ENCODE data around the gene SIAE. TPM values are rescaled to one million over a fixed set of nuclear protein-coding genes. Genes with fewer than 3 reads are reported as not detected.

SIAE gene
- total RNA-seq, 2 experiments from 2014 or later, result 4.5 to 5.6 TPM

DNA sequence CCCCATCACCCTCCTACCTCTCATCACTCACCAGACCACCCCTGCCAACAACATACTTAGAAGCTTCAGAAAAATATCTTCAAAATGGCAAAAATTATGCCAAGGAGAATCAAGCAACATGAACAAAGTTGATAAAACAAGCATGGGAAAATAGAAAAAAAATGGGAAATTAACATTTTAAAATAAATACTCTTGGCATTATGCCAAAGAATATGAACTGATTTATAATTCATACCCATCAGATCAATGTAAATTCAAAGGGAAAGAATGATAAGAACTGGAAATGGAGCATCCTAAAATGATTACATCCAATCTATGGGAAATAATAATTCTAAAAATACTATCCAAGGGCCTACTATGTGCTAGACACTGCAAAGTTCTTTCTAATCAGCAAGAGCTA, 12.0 kb downstream of the SIAE start:
- H3K27me3 Mint-ChIP-seq, result no peaks in the 10 kb centered on the region
- H3K27me3 ChIP-seq (ENCODE audit: control insufficient read depth in 1 of 2, insufficient read depth in 2 of 2, low read length in 2 of 2), result no peaks in the 10 kb centered on the region
- no peak overlapping the region for H3K27ac Mint-ChIP-seq
- no peak overlapping the region for H3K4me3 Mint-ChIP-seq
- H3K4me3 ChIP-seq (ENCODE audit: low read length), result no peak overlapping the region
- intact Hi-C loops (cut with DNase I, micrococcal nuclease), result loop anchor here in 1 of 2 experiments (10.0 kb wide), 1 partner anchor 133 kb away; no protein-coding TSS in a partner anchor
- no peaks in the 10 kb centered on the region for H3K9me3 Mint-ChIP-seq
- ChIA-PET CTCF (interaction anchor here (0.7 to 1.4 kb wide), 2 partner anchors 16 to 17 kb away, joined by 3 to 6 read pairs; no protein-coding TSS in a partner anchor), POLR2A (interaction anchor here (0.9 kb wide), 1 partner anchor 214 kb away, joined by 3 read pairs; no protein-coding TSS in a partner anchor)
- H3K27ac ChIP-seq (ENCODE audit: low read depth in 1 of 2, low read length in 2 of 2), result no peak overlapping the region
- ATAC-seq (ENCODE audit: poor library complexity), result no peak
- no peaks in the 10 kb centered on the region for H3K9me3 ChIP-seq (ENCODE audit: control insufficient read depth in 1 of 2, insufficient read depth in 1 of 2, low read length in 2 of 2)
- TF ChIP-seq CTCF (IDR thresholded peaks at IDR 0.05), result no peak
- H3K36me3 ChIP-seq (ENCODE audit: insufficient read depth, low read length), result no peaks in the 10 kb centered on the region
- peaks cover 43% of the 10 kb centered on the region for H3K36me3 Mint-ChIP-seq (ENCODE audit: low read depth)
- H3K4me1 ChIP-seq (ENCODE audit: insufficient read depth, low read length), result no peaks in the 10 kb centered on the region
- DNase-seq, result no peak
- no peaks in the 10 kb centered on the region for H3K4me1 Mint-ChIP-seq (ENCODE audit: low read depth)

GRCh38 chr11:124658986-124659385, 14.6 kb downstream of the SIAE start:
- ATAC-seq (ENCODE audit: poor library complexity) (no peak), DNase-seq (no peak)
- ChIA-PET CTCF (interaction anchor here (0.9 kb wide), 1 partner anchor 16 kb away, joined by 3 read pairs; no protein-coding TSS in a partner anchor), POLR2A (no interaction called here)
- H3K4me1 Mint-ChIP-seq (ENCODE audit: low read depth), result no peaks in the 10 kb centered on the region
- H3K9me3 Mint-ChIP-seq, result no peaks in the 10 kb centered on the region
- Histone ChIP-seq H3K27ac (ENCODE audit: low read depth in 1 of 2, low read length in 2 of 2) (no peak overlapping the region), H3K36me3 (ENCODE audit: insufficient read depth, low read length) (no peaks in the 10 kb centered on the region), H3K9me3 (ENCODE audit: control insufficient read depth in 1 of 2, insufficient read depth in 1 of 2, low read length in 2 of 2) (no peaks in the 10 kb centered on the region), H3K27me3 (ENCODE audit: control insufficient read depth in 1 of 2, insufficient read depth in 2 of 2, low read length in 2 of 2) (no peaks in the 10 kb centered on the region), H3K4me3 (ENCODE audit: low read length) (no peak overlapping the region), H3K4me1 (ENCODE audit: insufficient read depth, low read length) (no peaks in the 10 kb centered on the region)
- no peak for TF ChIP-seq CTCF (IDR thresholded peaks at IDR 0.05)
- intact Hi-C loops (cut with DNase I, micrococcal nuclease), result no loop called here
- peaks cover 39% of the 10 kb centered on the region for H3K36me3 Mint-ChIP-seq (ENCODE audit: low read depth)
- H3K27me3 Mint-ChIP-seq, result no peaks in the 10 kb centered on the region
- no peak overlapping the region for H3K4me3 Mint-ChIP-seq
- no peak overlapping the region for H3K27ac Mint-ChIP-seq

DNA sequence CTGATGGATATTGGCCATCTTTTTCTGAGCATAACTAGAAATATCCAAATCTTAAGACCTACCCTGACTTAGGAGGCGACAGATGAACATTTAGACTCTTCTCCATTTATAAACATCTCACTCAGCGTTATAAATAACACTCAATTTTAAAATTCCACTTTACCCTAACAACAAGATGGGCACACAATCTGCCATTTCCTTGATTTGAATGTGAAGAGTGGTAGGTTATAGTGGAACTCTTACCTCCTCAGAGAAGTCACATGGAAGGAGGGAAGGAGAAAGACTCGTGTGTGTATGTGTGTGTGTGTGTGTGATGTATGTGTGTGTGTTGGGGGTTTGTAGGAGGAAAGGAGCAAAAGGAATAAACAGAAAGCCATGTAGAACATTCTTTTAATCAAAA, 15.0 kb downstream of the SIAE start:
- ATAC-seq (ENCODE audit: poor library complexity) (no peak), DNase-seq (no peak)
- no peak overlapping the region for H3K27ac Mint-ChIP-seq
- H3K27me3 ChIP-seq (ENCODE audit: control insufficient read depth in 1 of 2, insufficient read depth in 2 of 2, low read length in 2 of 2), result no peaks in the 10 kb centered on the region
- ChIA-PET CTCF (no interaction called here), POLR2A (no interaction called here)
- TF ChIP-seq CTCF (IDR thresholded peaks at IDR 0.05), result no peak
- intact Hi-C loops (cut with DNase I, micrococcal nuclease), result no loop called here
- no peak overlapping the region for H3K27ac ChIP-seq (ENCODE audit: low read depth in 1 of 2, low read length in 2 of 2)
- H3K9me3 ChIP-seq (ENCODE audit: control insufficient read depth in 1 of 2, insufficient read depth in 1 of 2, low read length in 2 of 2), result no peaks in the 10 kb centered on the region
- no peaks in the 10 kb centered on the region for H3K4me1 ChIP-seq (ENCODE audit: insufficient read depth, low read length)
- H3K36me3 Mint-ChIP-seq (ENCODE audit: low read depth), result peaks cover 41% of the 10 kb centered on the region
- H3K9me3 Mint-ChIP-seq, result no peaks in the 10 kb centered on the region
- no peaks in the 10 kb centered on the region for H3K27me3 Mint-ChIP-seq
- no peak overlapping the region for H3K4me3 ChIP-seq (ENCODE audit: low read length)
- no peaks in the 10 kb centered on the region for H3K4me1 Mint-ChIP-seq (ENCODE audit: low read depth)
- no peaks in the 10 kb centered on the region for H3K36me3 ChIP-seq (ENCODE audit: insufficient read depth, low read length)
- no peak overlapping the region for H3K4me3 Mint-ChIP-seq
